Raji (cell line): ENCODE data around the gene DCBLD2.

Experiments
- POLR2A ChIP-seq: IDR thresholded peaks from 2 replicates; pipeline ENCODE4 v1.6.1; 2011; ENCODE audit warnings: low read depth, low read length, control low read depth; ENCODE audit not compliant: insufficient read depth

DCBLD2 gene, protein sequence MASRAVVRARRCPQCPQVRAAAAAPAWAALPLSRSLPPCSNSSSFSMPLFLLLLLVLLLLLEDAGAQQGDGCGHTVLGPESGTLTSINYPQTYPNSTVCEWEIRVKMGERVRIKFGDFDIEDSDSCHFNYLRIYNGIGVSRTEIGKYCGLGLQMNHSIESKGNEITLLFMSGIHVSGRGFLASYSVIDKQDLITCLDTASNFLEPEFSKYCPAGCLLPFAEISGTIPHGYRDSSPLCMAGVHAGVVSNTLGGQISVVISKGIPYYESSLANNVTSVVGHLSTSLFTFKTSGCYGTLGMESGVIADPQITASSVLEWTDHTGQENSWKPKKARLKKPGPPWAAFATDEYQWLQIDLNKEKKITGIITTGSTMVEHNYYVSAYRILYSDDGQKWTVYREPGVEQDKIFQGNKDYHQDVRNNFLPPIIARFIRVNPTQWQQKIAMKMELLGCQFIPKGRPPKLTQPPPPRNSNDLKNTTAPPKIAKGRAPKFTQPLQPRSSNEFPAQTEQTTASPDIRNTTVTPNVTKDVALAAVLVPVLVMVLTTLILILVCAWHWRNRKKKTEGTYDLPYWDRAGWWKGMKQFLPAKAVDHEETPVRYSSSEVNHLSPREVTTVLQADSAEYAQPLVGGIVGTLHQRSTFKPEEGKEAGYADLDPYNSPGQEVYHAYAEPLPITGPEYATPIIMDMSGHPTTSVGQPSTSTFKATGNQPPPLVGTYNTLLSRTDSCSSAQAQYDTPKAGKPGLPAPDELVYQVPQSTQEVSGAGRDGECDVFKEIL

DNA sequence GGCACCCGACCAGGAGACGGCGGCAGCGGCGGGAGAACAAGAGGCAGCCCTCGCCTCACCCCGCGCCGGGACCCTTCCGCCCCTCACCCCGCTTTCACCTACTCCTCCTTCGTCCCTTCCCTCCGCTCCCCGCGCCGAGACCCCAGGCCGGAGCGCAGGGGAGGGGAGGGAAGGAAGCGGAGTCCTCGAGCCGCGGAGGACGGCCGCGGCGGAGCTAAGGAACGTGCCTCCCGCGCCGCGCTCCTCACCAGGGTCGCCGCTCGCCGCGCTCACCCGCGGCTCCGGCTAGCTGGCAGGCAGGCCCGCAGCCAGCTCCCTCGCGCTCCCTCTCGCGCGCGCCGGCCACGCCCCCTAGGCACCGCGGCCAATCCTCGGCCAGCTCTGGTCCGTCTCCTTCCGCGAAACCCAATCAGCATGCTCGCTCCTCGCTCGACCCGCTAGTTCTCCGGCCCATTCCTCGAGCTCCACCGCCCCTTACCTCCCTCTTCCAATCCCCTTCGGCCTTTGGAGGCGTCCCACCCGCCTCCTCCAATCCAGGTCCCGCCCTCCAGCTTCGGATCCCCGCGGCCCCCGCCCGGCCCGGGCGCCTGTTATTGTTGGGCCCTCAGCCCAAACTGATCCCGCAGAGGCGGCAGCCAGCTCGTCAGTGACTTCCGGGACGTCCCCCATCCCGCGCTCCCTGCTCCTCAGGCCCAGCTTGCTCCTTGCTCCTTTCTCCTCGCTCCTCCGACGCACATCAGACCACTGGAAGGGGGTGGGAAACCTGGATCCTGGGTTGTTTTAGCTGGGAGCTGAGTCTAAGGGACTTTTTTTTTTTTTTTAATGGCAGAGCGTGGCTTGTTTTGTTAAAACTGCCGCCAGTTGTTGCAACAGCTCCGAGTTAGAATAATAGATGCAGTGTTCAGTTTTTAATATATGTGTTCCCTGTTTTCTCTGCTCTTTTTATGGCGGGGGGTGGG is at the start of gene DCBLD2:
TSS of gene DCBLD2 (minus strand) at position 304 of the 959 bp plus-strand sequence. CDS start 369 bp downstream, outside the sequence.
- peak; percentile 69 for TF ChIP-seq POLR2A

DNA sequence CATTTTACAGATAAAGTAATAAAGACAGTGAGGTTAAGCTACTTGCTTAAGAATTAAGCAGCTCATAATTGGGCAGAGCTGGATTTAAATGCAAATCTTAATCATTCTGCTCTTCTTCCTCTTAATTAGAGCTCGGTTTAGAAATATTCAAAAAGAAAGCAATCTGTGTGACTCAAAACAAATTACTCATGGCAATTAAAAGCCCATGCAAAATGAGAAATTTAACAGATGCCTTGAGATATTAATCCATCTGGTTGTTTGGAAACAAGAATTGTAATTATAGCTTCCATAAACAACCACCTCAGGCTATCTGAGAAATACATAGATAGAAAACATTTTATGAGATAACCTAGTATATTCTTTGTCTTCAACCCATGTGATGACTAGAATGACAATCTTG is 44.2 kb upstream of the DCBLD2 start:
- no peak for TF ChIP-seq POLR2A

DNA sequence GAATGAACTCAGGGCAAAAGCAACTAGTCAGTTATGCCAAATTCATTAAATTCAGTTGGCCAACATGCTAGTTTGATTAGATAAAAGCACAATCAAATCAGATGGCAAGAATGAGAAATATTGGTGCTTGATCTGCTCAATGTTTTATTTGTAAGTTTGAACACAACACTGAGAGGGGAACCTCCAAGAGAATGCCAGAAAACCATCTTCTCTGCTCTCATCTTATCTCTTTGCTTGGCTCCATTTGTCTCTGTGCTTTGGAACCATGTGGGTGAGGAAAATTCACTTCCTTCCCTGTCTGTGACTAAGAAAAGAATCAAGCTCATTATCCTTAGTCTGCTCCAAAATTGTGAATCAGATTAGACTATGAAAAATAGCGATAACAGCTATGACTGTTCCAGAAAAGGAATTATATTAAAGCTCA is 43.6 kb upstream of the DCBLD2 start:
- no peak for TF ChIP-seq POLR2A

DNA sequence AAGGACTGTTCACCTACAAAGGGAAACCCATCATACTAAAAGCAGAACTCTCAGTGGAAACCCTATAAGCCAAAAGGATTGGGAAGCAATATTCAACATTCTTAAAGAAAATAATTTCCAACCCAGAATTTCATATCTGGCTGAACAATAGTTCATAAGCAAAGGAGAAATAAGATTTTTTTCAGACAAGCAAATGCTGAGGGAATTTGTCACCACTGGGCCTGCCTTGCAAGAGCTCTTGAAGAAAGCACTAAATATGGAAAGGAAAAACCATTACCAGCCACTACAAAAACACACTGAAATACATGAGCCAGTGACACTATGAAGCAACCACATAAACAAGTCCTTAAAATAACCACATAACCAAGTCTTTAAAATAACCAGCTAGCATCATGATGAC is 28.9 kb upstream of the DCBLD2 start:
- TF ChIP-seq POLR2A: no peak

DNA sequence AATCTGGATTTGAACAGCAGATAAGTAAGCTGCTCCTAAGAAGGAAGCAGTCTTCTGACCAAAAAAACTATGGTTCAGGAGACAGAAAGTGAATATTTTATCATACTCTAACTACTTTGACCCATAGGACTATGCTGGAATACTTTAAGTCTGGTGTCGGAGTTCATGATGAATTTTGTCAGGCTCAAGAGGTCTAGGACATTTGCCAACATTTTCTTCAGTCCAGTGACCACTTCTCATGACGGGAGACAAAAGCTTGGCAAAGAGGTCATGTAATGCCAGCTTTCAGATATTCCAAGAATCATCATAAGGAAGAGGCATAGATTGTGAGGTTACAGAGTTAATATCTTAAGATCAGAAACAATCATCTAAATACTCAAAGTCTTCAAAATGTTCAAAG is 20.5 kb upstream of the DCBLD2 start:
- no peak for TF ChIP-seq POLR2A

DNA sequence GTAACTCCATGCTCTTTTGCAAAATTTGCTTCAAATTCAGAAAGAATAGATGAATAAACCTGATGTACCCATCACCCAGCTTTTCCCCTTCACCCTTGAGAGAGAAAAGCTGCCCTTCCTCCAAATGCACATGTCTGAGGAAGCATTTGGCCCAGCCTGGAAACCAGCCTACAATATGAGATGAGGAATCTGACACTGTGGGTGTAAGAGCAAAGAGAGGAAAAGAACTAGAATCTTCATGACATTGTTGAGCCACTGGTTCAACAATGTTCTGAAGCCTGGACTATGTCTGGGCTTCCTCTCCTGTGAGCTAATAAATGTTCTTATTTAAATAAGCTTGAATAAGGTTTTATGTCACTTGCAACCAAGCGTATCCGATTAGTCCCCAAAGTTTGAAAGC is 18.7 kb upstream of the DCBLD2 start:
- TF ChIP-seq POLR2A: no peak

DNA sequence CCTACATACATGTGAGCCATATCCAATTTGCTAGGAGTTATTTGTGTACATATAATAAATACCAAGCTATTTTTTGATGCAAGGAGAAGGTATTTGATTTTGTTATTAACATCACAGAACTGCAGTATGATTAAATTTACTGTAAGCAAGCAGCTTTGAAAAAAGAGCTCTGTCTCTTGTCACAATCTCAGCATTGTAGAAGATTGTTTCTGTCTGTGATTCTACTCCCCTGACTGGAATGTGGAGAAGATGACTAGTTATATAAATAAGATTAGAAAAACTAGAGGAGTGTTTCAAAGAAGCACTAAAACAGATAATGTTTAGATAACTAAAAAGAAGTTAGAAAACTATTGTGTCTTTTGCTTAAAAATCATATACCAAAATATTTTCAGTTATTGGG is 17.1 kb upstream of the DCBLD2 start:
- no peak for TF ChIP-seq POLR2A

DNA sequence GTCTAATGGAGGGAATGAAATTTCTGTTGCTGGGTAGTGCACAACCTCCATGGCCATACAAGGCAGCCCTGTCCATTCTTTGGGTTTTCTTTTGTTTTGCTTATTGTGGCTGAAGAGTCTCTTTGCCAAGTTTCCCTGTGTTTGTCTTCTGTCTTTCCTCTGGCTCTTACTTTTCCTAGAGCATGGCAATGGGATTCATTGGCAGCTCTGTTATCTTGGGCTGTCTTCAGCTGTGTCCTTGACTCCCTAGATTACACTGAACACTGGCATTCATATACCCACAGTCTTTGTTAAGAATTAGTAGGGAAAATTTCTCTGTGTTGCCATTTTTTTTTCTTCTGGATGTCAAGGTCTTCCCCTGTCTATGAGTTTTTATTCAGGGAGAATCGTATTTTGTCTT is 16.1 kb upstream of the DCBLD2 start:
- no peak for TF ChIP-seq POLR2A

DNA sequence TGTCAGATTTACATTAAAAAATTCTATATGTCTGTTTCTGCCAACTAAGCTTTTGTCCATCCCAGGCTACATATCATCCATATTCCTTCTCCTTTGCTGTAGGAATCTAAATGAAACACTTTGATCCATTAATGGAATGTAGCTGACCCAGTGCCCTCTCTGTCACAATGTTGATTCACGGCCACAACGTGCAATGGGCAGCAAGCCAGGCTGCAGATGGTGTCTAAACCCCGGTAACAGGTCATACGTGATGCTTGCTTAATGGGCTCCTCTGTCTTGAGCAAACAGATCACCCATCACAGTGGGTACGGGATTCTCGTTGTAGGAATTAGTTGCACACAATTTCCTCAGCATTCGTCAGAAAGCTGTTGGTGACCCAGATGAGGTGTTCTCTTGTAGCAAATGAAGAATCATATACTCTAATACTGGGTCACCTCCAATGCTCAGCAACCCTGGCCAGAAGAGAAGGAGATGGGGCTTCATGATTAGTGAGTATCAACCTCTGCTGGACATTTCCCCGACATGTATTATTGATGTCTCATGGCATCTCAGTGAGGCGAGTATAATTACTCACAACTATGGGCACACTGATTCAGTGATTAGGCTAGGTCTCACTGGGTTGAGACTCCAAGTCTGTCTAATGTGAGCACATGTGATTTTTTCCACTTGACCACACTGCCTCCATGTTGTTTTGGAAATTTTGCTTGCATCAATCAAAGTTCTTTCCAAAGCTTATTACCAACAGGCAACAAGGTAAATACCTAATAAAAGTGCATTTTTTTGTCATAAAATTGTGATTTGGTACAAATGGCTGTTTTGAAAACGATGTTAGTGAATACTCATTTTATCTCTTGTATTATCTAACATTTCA is 12.9 kb upstream of the DCBLD2 start:
- no peak for TF ChIP-seq POLR2A

DNA sequence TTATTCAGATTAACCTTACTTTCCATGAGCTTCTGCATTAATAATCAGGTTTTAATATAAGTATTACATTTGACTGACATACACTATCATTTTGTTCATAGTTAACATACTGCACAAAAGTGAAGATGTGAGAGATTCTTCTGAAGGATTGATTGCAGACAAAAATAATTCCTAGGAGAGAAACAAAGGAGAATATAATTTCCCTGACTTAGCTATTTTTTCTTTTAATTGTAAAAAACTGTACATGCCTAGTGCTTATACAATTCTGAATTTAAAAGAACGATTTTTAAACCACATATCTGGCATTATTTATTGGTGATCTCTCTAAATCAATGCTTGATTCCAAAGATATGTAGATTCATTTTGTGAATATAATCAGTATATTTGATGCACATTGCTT is 11.0 kb upstream of the DCBLD2 start:
- no peak for TF ChIP-seq POLR2A

DNA sequence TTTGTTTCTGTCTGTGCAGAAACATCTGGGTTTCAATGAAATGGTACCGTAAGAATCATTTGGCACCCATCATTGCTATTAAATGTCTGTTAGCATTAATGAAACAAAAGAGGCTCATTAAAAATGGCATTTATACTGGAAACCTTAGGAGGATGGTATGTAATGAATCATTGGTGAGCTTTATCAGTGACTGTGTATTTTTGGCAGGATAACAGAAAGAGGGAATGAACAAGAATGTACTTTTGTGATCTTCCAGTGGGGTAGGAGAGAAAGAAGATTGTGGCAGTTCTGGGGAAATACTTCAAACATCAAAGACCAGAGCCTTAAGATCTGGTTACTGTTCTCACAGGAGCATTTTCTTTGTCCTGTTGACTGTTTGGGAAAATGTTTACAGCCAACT is 4.7 kb upstream of the DCBLD2 start:
- no peak for TF ChIP-seq POLR2A

DNA sequence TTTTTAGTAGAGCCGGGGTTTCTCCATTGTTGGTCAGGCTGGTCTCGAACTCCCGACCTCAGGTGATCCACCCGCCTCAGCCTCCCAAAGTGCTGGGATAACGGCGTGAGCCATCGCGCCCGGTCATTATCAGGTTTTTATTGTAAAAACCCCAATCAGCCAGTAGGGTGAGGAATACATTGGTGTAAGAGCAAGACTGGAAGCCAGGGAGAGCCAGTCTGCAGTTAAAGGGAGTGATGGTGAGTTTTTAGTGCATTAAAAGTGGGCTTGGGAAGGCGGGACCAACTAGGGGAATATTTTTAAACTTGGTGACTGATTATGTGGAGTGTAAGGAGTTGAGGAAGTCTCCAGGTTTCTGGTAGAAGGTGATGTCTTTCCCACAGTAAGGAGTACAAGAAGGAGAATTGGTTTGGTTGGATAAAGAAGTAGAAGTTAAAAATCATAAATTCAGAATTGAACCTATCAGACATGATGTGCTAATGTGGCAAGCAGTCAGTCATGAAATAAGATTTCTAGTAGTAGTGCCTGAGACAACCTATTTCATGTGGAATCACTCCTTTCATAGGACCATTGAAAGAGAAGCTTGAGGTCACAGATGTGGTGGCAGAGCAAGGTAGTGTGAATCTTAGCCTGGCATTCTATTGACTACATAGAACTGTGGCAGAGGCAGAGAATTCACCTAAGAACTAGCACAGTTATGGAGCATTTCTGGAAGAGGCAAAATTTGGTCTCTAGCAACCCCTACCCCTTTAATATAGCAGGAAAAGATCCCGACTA is 2.4 kb upstream of the DCBLD2 start:
- TF ChIP-seq POLR2A: no peak

DNA sequence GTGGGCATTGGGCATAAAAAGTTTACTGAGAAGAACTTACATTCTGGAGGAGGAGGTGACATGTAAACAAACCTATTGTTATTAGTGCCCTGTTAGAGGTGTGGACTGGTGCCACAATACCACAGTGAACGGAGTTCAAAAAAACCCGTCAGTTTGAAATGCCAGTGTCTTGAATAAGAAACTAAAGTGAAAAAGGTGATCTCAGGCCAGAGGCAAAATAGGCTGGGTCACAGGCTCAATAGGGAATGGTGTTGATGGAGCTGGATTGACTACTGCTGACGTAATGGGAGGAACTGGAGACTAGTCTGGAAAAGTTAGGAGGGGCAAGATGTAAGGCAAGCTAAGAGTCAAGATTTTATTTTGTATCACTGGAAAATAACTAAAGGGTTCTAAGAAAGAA is 1.6 kb upstream of the DCBLD2 start:
- no peak for TF ChIP-seq POLR2A
